Retinal pigment epithelial cell (primary cell): ENCODE results near the gene ZNF697.
"Not testable (repeated sequence)": the region's sequence is repeated elsewhere in the genome, so short reads cannot be mapped to it uniquely, and the experiment has no call there.

ENCODE experiments used
- DNase-seq: peaks from one replicate; pipeline ENCODE4 v3.0.0-alpha.2; 2010; ENCODE audit warnings: low read depth
- H3K4me3 ChIP-seq: 2 replicates; pipeline ENCODE4 v1.5.1; 2011; ENCODE audit warnings: mild to moderate bottlenecking, low read length, control low read depth, moderate library complexity
- CTCF ChIP-seq: conservative IDR thresholded peaks from 2 replicates; pipeline ENCODE4 v1.5.1; 2011; ENCODE audit warnings: low read depth, low read length, control low read depth, inconsistent platforms

Gene ZNF697

GRCh38 chr1:119606394-119606793 lies 41.7 kb downstream of the ZNF697 start:
- DNase-seq, result no peak
- H3K4me3 ChIP-seq, result no peak overlapping the region
- no peak for TF ChIP-seq CTCF

- no peak overlapping the region for H3K4me3 ChIP-seq
- DNase-seq, result no peak
- TF ChIP-seq CTCF, result no peak
Measured at GRCh38 chr1:119605686-119606085, 42.4 kb downstream of the ZNF697 start.

- not testable (repeated sequence) for DNase-seq, H3K4me3 ChIP-seq
Measured at GRCh38 chr1:119605080-119605479, 43.0 kb downstream of the ZNF697 start.

GRCh38 chr1:119603695-119604094 lies 44.4 kb downstream of the ZNF697 start:
- H3K4me3 ChIP-seq, result no peak overlapping the region
- DNase-seq, result no peak
- no peak for TF ChIP-seq CTCF

- not testable (repeated sequence) for H3K4me3 ChIP-seq, DNase-seq
Measured at GRCh38 chr1:119603241-119603640, 44.8 kb downstream of the ZNF697 start.

GRCh38 chr1:119602789-119603188 lies 45.3 kb downstream of the ZNF697 start:
- not testable (repeated sequence) for DNase-seq, H3K4me3 ChIP-seq

- no peak overlapping the region for H3K4me3 ChIP-seq
- no peak for TF ChIP-seq CTCF
- no peak for DNase-seq
Measured at GRCh38 chr1:119602169-119602568, 45.9 kb downstream of the ZNF697 start.

GRCh38 chr1:119600976-119601375 lies 47.1 kb downstream of the ZNF697 start:
- TF ChIP-seq CTCF, result no peak
- no peak for DNase-seq
- H3K4me3 ChIP-seq, result no peak overlapping the region

- TF ChIP-seq CTCF, result no peak
- DNase-seq, result no peak
Measured at GRCh38 chr1:119600561-119600960, 47.5 kb downstream of the ZNF697 start.

More at GRCh38 chr1:119600561-119600960, 47.5 kb downstream of the ZNF697 start:
- no peak overlapping the region for H3K4me3 ChIP-seq
